PC-9 (cell line): ENCODE data around the gene HNRNPA2B1.

Experiments used
- EZH2 ChIP-seq: fragments of 200-600 bp; sonication (generic); IDR thresholded peaks from 2 replicates; pipeline ENCODE4 v1.8.0; 2017; ENCODE audit warnings: antibody characterized with exemption, low read depth
- TF ChIP-seq, protein P1 (sequence below): fragments of 200-600 bp; sonication (generic); conservative IDR thresholded peaks from 2 replicates; pipeline ENCODE4 v1.6.1; 2017; ENCODE audit warnings: mixed run types, antibody characterized with exemption, mild to moderate bottlenecking, moderate library complexity

DNA sequence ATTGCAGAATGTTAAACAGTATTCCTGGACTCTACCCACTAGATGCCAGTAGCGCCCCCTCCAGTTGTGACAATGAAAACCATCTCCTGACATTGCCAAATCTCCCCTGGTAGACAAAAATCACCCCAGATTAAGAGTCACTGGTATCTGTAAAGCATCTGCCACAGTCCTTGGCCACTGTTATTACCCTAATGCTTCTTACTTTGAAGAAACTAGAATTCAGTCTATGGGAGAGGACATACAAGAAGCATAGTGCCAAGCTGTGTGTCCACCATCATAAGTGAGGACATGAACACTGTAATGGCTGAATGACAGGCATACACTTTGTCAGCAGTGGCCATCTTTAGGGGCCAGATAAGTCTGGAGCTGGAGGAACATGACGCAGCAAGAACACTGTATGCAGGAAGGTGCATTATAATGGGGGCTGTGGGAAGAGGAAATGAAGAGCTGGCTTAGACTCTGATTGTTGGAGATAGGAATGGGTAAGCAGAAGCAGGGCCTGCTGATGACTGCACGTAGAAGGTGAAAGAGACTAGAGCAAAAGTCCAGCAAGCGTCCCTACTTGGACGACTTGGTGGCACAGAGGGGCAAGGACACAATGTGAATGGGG is 33.5 kb upstream of the HNRNPA2B1 start:
- TF ChIP-seq, protein P1, sequence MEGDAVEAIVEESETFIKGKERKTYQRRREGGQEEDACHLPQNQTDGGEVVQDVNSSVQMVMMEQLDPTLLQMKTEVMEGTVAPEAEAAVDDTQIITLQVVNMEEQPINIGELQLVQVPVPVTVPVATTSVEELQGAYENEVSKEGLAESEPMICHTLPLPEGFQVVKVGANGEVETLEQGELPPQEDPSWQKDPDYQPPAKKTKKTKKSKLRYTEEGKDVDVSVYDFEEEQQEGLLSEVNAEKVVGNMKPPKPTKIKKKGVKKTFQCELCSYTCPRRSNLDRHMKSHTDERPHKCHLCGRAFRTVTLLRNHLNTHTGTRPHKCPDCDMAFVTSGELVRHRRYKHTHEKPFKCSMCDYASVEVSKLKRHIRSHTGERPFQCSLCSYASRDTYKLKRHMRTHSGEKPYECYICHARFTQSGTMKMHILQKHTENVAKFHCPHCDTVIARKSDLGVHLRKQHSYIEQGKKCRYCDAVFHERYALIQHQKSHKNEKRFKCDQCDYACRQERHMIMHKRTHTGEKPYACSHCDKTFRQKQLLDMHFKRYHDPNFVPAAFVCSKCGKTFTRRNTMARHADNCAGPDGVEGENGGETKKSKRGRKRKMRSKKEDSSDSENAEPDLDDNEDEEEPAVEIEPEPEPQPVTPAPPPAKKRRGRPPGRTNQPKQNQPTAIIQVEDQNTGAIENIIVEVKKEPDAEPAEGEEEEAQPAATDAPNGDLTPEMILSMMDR, result no peak
- no peak for TF ChIP-seq EZH2
